Activated naive CD8-positive, alpha-beta T cell treated with anti-CD3 and anti-CD28 coated beads, Interleukin-2, amount 50 U/mL, for 24 hours (primary cell): ENCODE data around the gene KCNG1.
"Not testable (repeated sequence)": the region's sequence is repeated elsewhere in the genome, so short reads cannot be mapped to it uniquely, and the experiment has no call there.

Source experiments
- ATAC-seq: fragments of 150-1000 bp; cut with Tn5 transposase; one replicate; pipeline ENCODE4 v1.10.0; 2021
- DNase-seq: peaks from one replicate; pipeline ENCODE4 v3.0.0; 2021
- H3K27ac Mint-ChIP-seq: one replicate; pipeline ENCODE4 v1.8.0; 2021; ENCODE audit warnings: mild to moderate bottlenecking, mixed read lengths
- H3K27me3 Mint-ChIP-seq: one replicate; pipeline ENCODE4 v1.8.0; 2021; ENCODE audit warnings: mixed read lengths
- H3K36me3 Mint-ChIP-seq: one replicate; pipeline ENCODE4 v1.8.0; 2021; ENCODE audit warnings: low read depth, mixed read lengths
- H3K4me1 Mint-ChIP-seq: one replicate; pipeline ENCODE4 v1.8.0; 2021; ENCODE audit warnings: mixed read lengths
- H3K4me3 Mint-ChIP-seq: one replicate; pipeline ENCODE4 v1.8.0; 2021; ENCODE audit warnings: mild to moderate bottlenecking, moderate library complexity, mixed read lengths
- H3K9me3 Mint-ChIP-seq: one replicate; pipeline ENCODE4 v1.8.0; 2021; ENCODE audit warnings: mixed read lengths

Gene KCNG1

DNA sequence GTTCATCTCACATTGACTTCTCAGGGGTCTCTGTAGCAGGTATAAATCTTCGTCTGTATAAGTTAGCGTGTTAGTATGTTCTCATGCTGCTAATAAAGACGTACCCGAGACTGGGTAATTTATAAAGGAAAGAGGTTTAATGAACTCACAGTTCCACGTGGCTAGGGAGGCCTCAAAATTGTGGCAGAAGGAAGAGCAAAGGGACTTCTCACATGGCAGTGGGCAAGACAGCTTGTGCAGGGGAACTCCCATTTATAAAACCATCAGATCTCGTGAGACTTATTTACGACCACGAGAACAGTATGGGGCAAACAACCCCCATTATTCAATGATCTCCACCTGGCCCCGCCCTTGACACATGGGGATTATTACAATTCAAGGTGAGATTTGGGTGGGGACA lies 22.6 kb upstream of the KCNG1 start:
- not testable (repeated sequence) for H3K4me1 Mint-ChIP-seq, ATAC-seq, H3K4me3 Mint-ChIP-seq, DNase-seq, H3K9me3 Mint-ChIP-seq, H3K36me3 Mint-ChIP-seq, H3K27ac Mint-ChIP-seq
- H3K27me3 Mint-ChIP-seq = peaks cover 16% of the 10 kb centered on the region

DNA sequence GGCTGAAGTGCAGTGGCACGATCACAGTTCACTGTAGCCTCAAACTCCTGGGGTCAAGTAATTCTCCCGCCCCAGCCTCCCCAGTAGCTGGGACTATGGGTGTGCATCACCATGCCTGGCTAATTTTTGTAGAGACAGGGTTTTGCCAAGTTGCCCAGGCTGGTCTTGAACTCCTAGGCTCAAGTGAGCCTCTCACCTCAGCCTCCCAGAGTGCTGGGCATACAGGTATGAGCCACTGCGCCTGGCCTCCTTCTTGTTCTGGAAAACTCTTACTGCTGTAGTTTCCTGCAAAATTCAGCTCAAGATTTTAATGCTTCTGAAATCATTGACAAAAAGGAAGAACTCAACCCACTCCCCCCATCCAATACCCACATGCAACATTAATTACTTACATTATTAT lies 21.9 kb upstream of the KCNG1 start:
- Mint-ChIP-seq H3K27me3 (peaks cover 9% of the 10 kb centered on the region), H3K27ac (no peak overlapping the region), H3K4me3 (no peak overlapping the region), H3K36me3 (no peaks in the 10 kb centered on the region), H3K4me1 (no peaks in the 10 kb centered on the region), H3K9me3 (no peaks in the 10 kb centered on the region)
- DNase-seq (no peak), ATAC-seq (no peak)

DNA sequence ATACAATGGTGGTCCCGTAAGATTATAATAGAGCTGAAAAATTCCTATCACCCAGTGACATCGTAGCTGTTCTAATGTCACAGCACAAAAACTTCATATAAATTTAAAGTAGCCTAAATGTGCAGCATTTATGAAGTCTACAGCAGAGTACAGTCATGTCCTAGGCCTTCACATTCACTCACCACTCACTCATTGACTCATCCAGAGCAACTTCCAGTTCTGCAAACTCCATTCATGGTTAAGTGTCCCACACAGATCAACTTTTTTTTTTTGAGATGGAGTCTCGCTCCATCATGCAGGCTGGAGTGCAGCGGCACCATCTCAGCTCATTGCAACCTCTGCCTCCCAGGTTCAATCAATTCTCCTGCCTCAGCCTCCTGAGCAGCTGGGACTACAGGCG lies 20.9 kb upstream of the KCNG1 start:
- Mint-ChIP-seq H3K4me3 (no peak overlapping the region), H3K9me3 (no peaks in the 10 kb centered on the region), H3K27me3 (peaks cover 6% of the 10 kb centered on the region), H3K36me3 (no peaks in the 10 kb centered on the region), H3K4me1 (no peaks in the 10 kb centered on the region), H3K27ac (no peak overlapping the region)
- no peak for ATAC-seq
- DNase-seq = no peak

DNA sequence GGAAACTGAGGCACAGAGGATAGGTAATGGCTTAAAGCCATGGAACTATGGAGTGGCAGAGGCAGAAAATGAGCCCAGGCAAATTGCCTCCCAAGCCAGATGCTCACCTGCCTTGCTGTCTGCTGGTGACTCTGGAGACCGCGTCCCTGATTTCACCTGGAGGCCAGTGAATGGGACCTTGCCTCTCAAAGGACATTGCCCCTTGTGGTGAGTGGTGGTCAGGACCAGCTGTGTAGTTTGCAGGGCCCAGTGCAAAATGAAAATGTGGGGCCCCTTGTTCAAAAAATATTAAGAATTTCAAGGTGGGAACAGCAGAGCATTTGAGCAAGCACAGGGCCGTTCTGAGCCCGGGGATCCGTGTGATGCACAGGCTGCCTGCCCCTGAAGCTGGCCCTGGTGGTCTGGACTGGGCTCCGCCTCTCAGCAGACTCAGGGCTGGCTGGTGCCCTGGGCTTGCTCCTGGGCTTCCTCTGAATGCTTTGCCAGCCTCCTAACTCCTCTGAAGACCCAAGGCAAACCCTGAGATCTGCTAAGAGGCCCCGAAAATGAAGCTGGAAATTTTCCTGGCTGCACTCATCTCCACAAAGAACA lies 19.8 kb upstream of the KCNG1 start:
- Mint-ChIP-seq H3K9me3 (no peaks in the 10 kb centered on the region), H3K27ac (no peak overlapping the region), H3K4me3 (no peak overlapping the region), H3K27me3 (peaks cover 6% of the 10 kb centered on the region), H3K4me1 (no peaks in the 10 kb centered on the region), H3K36me3 (no peaks in the 10 kb centered on the region)
- no peak for DNase-seq
- no peak for ATAC-seq

DNA sequence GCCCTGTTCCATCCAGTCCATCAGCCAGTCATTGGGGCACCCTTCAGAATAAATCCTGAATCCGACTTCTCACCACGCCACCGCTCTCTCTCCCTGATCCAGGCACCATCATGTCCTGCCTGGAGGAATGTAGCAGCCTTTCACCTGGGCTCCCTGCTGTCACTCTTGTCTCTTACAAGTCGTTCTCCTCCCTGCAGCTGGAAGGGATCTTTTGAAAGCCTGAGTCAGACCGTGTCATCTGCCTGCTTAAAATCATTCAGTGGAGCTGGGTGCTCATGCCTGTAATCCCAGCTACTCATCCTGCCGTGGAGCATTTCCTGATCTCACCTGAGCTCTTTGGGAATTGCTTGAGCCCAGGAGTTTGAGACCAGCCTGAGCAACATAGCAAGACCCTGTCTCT lies 19.2 kb upstream of the KCNG1 start:
- DNase-seq (no peak), ATAC-seq (no peak)
- Mint-ChIP-seq H3K27ac (no peak overlapping the region), H3K4me1 (no peaks in the 10 kb centered on the region), H3K4me3 (no peak overlapping the region), H3K27me3 (peaks cover 6% of the 10 kb centered on the region), H3K9me3 (no peaks in the 10 kb centered on the region), H3K36me3 (no peaks in the 10 kb centered on the region)

DNA sequence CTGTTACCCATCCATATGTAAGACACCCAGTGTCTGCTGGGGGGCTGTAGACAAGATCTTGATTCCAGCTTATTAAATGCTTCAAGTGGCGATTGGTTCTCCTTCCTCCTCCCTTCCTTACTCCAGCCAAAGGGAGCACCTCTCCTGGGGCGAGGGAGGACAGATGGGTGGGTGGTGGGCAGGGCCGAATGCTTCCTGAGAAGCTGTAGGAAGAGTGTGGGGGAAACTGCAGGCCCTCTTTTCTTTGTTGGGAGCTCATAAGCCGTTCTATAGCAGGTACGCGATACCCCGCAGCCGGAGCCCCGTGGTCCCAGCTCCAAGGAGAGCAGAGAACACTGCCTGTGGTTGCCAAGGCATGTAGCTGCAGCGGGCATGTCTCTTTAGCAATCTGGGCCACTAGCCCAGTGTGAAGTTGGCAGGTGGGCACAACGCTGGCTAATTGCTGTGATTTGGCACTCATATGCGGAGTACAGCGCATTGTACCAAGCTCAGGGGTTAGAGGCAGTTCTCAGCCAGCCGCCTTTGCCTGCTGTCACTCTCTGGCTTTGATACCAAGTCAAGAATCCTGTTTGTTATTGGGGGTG lies 14.7 kb upstream of the KCNG1 start:
- Mint-ChIP-seq H3K27ac (no peak overlapping the region), H3K27me3 (peaks cover 26% of the 10 kb centered on the region), H3K9me3 (no peaks in the 10 kb centered on the region), H3K4me1 (peaks cover 8% of the 10 kb centered on the region), H3K4me3 (no peak overlapping the region), H3K36me3 (no peaks in the 10 kb centered on the region)
- no peak for ATAC-seq
- no peak for DNase-seq

DNA sequence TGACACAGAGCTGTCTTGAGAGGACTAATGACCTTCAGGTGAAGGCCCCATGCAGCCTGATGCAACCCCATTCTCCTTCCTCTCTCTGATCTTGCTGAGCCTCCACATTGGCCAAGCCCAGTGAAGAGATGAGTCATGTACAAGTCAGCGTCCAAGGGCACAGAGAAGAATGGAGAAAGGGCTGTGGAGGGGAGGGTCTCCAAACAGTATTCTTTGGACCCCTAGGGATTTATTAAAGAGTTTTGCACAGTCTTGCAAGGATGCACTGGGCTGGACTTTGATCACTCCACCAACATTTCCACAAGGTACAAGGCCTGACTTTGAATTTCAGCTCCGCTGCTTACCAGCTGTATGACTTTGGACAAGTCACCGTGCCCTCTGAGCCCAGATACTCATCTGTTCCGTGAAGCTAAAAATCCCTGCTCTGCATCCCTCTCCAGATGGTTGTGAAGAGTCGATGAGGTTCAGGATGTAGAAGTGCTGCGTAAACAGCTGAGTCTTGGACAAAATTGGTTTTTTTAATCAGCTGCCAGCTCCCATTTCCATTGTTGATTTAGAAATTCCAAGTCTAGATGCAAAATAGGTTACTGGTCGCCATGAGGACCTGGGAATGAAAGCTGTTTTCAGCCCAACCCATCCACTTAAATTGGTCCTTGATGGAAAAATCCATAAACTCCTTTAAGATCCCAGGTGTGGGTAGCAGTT lies 14.1 kb upstream of the KCNG1 start:
- no peak for ATAC-seq
- Mint-ChIP-seq H3K36me3 (no peaks in the 10 kb centered on the region), H3K4me1 (peaks cover 8% of the 10 kb centered on the region), H3K9me3 (no peaks in the 10 kb centered on the region), H3K27ac (no peak overlapping the region), H3K27me3 (peaks cover 32% of the 10 kb centered on the region), H3K4me3 (no peak overlapping the region)
- DNase-seq = no peak

DNA sequence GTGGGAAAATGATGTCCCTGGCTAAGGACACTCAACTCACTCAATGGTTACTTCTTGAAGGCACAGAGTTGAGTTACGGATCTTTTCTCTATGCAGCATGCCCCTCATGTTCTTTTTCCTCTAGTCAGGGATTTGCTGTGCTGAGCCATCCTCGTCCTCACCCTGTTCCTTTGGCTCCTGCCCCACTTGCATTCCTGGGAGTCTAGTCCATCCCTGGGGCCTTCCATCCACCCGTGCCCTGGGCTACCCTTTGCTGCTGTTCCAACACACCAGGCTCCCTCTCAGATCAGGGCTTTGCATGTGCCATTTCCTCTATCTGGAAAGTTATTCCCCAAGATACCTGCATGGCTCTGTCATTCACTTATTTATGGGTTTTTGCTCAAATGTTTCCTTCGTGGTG lies 13.3 kb upstream of the KCNG1 start:
- Mint-ChIP-seq H3K4me3 (no peak overlapping the region), H3K4me1 (peaks cover 8% of the 10 kb centered on the region), H3K9me3 (no peaks in the 10 kb centered on the region), H3K36me3 (no peaks in the 10 kb centered on the region), H3K27me3 (peaks cover 39% of the 10 kb centered on the region), H3K27ac (no peak overlapping the region)
- no peak for ATAC-seq
- no peak for DNase-seq

DNA sequence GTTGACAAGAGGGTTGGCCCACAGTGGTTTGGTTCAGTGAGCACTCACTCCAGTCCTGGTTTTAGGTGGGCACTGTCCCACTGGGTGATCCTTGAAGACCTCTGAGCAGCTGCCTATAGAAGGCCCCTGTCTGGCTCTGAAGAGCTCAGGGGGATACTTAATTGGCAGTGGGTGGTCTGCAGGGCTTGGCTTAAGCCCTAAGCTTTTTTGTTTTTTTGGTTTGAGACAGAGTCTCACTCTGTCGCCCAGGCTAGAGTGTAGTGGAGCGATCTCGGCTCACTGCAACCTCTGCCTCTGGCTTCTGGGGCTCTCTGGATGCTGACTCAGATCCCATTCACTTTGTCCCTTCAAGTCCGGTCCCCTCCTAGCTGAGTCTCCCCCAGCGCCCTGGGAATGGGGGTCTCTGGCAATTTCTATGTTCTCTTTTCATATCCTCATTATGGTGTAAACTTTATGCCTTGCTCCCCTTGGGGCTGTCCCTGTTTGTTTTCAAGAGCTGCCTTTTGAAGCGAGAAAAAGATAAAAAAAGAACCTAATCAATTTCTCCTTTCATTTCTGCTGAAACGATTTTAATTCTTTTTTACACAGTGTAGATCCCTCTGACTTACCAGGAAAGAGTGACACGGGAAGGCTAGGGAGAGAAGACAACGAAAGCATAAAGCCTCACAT lies 12.2 kb upstream of the KCNG1 start:
- Mint-ChIP-seq H3K9me3 (no peaks in the 10 kb centered on the region), H3K27me3 (peaks cover 46% of the 10 kb centered on the region), H3K36me3 (no peaks in the 10 kb centered on the region), H3K4me3 (no peak overlapping the region), H3K27ac (no peak overlapping the region), H3K4me1 (peaks cover 8% of the 10 kb centered on the region)
- DNase-seq (no peak), ATAC-seq (no peak)

DNA sequence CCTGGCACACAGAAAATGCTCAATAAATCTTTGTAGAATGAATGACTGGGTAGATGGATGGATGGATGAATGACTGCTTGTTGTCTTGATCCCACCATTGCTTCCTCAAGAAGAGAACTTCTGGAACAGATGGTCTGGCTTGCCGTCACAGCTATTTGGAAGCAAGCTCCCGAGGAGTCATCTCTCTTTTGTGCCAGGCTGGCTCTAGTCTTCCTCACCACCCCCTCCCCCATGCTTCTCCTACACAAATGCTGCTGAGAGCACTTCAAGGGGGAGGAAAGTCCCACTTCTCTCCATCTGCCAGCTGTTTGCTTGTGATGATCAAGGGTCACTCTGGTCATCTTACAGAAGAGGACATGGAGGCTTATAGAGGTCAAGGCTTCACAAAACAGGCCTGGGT lies 11.6 kb upstream of the KCNG1 start:
- ATAC-seq = no peak
- H3K9me3 Mint-ChIP-seq = no peaks in the 10 kb centered on the region
- no peak overlapping the region for H3K4me3 Mint-ChIP-seq
- no peak for DNase-seq
- H3K27me3 Mint-ChIP-seq = peaks cover 53% of the 10 kb centered on the region
- peaks cover 8% of the 10 kb centered on the region for H3K4me1 Mint-ChIP-seq
- H3K27ac Mint-ChIP-seq = no peak overlapping the region
- no peaks in the 10 kb centered on the region for H3K36me3 Mint-ChIP-seq

DNA sequence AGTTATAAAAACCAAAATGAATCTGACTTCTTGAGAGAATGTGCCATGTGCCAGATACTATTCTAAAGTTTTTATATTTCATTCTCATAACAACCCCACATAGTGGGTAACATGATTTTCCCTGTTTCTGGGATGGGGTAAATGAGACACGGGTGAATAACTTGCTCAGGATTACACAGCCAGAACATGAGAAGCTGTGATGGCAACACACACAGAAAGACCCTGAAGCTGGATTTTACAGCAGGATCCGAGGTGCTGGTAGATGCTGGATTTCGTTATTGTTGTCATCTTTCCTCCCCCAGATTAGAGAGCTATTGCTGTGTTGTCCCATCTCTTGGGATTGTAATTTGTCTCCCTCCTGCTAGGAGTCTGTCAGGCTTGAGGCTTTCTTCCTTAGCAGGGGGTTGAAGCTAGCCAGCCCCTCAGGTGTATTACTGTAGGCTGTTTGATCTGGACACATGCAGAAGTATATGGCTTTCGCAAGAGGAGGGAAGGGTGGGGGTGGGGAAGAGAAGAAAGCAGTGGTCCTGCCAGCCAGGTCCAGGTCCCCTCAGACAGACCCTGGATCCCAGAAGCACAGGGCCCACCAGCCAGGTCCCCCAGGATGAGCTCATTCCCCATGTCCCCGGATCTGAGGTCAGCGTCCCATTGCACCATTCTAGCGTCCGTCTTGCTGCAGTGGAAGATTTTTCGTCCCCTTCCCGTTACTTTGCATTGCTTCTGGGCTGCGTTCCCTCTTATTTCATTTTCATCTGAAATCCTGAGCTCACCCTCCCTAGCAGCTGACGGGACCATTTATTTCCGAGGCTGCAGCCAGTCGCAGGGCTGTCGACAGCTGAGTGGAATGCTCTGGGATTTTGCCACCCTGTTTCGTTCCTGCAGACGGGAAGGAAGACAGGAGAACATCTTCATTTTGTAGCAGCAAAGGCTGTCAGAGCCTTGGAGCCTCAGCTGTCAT lies 7.3 kb upstream of the KCNG1 start:
- Mint-ChIP-seq H3K4me1 (peaks cover 3% of the 10 kb centered on the region), H3K9me3 (no peaks in the 10 kb centered on the region), H3K36me3 (no peaks in the 10 kb centered on the region), H3K27ac (no peak overlapping the region), H3K27me3 (peaks cover 69% of the 10 kb centered on the region), H3K4me3 (no peak overlapping the region)
- ATAC-seq = no peak
- no peak for DNase-seq

DNA sequence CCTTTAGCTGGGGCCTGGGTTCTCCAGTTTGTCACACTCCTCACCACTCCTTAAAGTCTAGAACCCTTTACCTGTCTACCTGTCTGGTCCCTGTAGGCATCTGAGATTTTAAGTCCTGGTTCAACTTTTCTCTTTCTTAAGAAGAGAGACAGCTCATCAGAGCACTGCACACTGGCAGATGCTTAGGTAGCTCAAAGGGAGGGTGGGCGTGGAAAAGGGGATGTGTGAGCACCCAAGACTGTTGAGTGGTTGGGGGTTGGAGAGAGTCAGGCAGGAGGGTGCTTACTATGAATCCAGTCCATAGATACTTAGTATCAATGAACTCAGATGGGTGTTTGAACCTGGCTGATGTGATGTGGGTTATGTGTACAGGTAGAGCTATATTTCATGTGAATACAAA lies 6.6 kb upstream of the KCNG1 start:
- Mint-ChIP-seq H3K27me3 (peaks cover 73% of the 10 kb centered on the region), H3K4me1 (peaks cover 3% of the 10 kb centered on the region), H3K36me3 (no peaks in the 10 kb centered on the region), H3K27ac (no peak overlapping the region), H3K4me3 (no peak overlapping the region), H3K9me3 (no peaks in the 10 kb centered on the region)
- DNase-seq (no peak), ATAC-seq (no peak)

DNA sequence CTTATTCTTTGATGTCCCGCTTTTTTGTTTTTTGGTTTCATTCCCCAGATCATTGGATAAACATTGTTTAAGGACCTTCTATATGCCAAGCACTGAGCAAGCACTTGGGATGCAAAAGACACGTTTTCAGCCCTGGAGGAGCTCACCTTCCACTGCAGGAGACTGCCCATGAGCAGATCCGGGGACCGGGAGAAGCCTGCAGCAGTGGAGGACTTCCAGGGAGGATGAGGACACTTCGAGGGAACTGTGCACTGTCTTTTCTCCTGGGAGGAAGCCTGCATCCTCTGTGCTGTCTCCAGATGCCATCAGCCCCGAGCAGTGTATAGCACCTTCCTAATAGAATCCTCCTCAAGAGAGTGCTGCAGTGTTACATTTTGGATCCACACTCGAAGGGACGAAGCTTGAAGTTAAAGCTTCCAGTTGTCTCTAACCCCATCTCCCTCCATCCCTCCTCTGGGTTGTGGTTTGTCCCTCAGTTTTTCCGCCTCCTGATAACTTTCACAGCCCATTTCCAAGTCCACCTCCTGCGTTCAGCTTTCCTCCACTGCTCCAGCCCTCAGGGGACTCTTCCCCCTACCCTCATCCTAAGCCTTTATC lies 5.8 kb upstream of the KCNG1 start:
- DNase-seq = no peak
- Mint-ChIP-seq H3K27me3 (peaks cover 78% of the 10 kb centered on the region), H3K27ac (no peak overlapping the region), H3K4me3 (no peak overlapping the region), H3K9me3 (no peaks in the 10 kb centered on the region), H3K4me1 (peaks cover 4% of the 10 kb centered on the region), H3K36me3 (no peaks in the 10 kb centered on the region)
- ATAC-seq = no peak
